ENCODE results near the gene SHB.

DNA sequence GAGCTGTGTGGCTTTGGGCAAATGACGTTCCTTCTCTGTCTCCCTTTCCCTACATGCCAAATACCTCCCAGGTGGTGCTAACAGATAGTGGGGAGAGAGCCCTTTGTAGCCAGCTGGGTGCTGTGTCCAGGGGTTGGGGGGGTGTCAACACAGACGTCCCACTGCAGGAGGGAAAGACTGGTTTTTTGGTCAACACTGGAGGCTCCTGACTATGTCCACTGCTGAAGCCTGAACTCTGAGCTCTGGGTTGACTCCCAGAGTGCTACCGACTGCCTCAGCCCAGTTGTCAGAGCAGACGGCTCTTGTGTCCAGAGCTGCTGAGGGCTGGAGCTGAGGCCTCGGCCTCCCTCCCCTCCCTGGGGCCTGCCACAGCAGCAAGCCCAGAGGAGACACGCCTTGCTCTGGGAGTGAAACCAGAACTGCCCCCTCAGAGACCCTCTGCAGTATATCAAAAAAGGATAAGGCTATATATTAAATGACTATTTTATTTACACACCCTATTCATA, 150.3 kb downstream of the SHB start:
- no peak for TF ChIP-seq POLR2A (IDR thresholded peaks at IDR 0.05)
- TF ChIP-seq, protein P1, sequence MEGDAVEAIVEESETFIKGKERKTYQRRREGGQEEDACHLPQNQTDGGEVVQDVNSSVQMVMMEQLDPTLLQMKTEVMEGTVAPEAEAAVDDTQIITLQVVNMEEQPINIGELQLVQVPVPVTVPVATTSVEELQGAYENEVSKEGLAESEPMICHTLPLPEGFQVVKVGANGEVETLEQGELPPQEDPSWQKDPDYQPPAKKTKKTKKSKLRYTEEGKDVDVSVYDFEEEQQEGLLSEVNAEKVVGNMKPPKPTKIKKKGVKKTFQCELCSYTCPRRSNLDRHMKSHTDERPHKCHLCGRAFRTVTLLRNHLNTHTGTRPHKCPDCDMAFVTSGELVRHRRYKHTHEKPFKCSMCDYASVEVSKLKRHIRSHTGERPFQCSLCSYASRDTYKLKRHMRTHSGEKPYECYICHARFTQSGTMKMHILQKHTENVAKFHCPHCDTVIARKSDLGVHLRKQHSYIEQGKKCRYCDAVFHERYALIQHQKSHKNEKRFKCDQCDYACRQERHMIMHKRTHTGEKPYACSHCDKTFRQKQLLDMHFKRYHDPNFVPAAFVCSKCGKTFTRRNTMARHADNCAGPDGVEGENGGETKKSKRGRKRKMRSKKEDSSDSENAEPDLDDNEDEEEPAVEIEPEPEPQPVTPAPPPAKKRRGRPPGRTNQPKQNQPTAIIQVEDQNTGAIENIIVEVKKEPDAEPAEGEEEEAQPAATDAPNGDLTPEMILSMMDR (IDR thresholded peaks at IDR 0.05): no peak

Measured in prostate gland (tissue), 2 donors.